H1 (cell line): Measurements from ENCODE around the gene ACSM2B. TPM values are rescaled to one million over a fixed set of nuclear protein-coding genes. Genes with fewer than 3 reads are reported as not detected.

Source experiments
- BCL11A ChIP-seq, 2 experiments: IDR thresholded peaks; one replicate each; pipeline ENCODE4 v1.6.1; 2011; ENCODE audit warnings: low read depth in 2 of 2, low read length in 2 of 2, mild to moderate bottlenecking in 2 of 2
- EZH2 ChIP-seq: fragments of 200-600 bp; sonication (generic); IDR thresholded peaks from 2 replicates; pipeline ENCODE4 v1.7.1; 2012; ENCODE audit warnings: low read depth, mild to moderate bottlenecking, moderate library complexity, low read length, inconsistent platforms; ENCODE audit not compliant: severe bottlenecking
- SIRT6 ChIP-seq: IDR thresholded peaks from one replicate; pipeline ENCODE4 v1.7.1; 2012; ENCODE audit warnings: low read length, inconsistent platforms
- polyA plus RNA-seq, 7 experiments: library from polyadenylated mRNA; depleted of rRNA in 3 of 7; stranded (reverse) in 5 of 7; unstranded in 2 of 7; fragments of >200 nt in 5 of 7; fragments of 200-250 nt in 2 of 7; gene quantifications; 1 replicate in 5 of 7; 2 replicates in 1 of 7; 4 replicates in 1 of 7; pipeline versions ENCODE4 v1.2.1 to v1.2.3, GENCODE V29; 2011 to 2013; ENCODE audit warnings: missing spikeins in 2 of 7, mixed read lengths in 2 of 7
- total RNA-seq: library from RNA; stranded (reverse); fragmentation: NEBNext Ultra II Directional; extraction: Animal tissue kit (Norgen Biotek cat#: 25700); gene quantifications from 2 replicates; pipeline ENCODE4 v1.2.1, GENCODE V29; 2021

ACSM2B gene
- total and polyA plus RNA-seq, 2 of the 8 experiments (the other 6 are each of a cell fraction or from before 2014, with no cell fraction given) = not detected

- TF ChIP-seq SIRT6 (no peak), BCL11A (IDR thresholded peaks at IDR 0.05; ENCODE audit: low read depth in 2 of 2, low read length in 2 of 2) (no peak), EZH2 (no peak)
- TF ChIP-seq, all 59 proteins: peak for 0
Measured at GRCh38 chr16:20519231-20519630, 56.9 kb downstream of the ACSM2B start (continued).
